Suprapubic skin (tissue), 4 donors: ENCODE results near the gene SUMF1.

ENCODE experiments used
- POLR2A ChIP-seq, 2 donors: fragments of 450-650 bp; IDR thresholded peaks; one replicate each; pipeline ENCODE4 v1.6.1; 2017; ENCODE audit warnings: antibody characterized with exemption in 2 of 2, mild to moderate bottlenecking in 2 of 2, moderate library complexity in 2 of 2
- POLR2AphosphoS5 ChIP-seq, 3 donors: sonication (generic); formaldehyde crosslinking; IDR thresholded peaks; one replicate each; pipeline ENCODE4 v1.6.1; 2017; ENCODE audit warnings: antibody characterized with exemption in 3 of 3
- TF ChIP-seq, protein P1 (sequence below), 2 donors: fragments of 200-600 bp in 1 of 2; fragments of 450-650 bp in 1 of 2; sonication (generic) in 1 of 2; IDR thresholded peaks; one replicate each; pipeline ENCODE4 v1.5.1; 2016 to 2019; ENCODE audit warnings: antibody characterized with exemption in 2 of 2, mild to moderate bottlenecking in 1 of 2, moderate library complexity in 1 of 2

DNA sequence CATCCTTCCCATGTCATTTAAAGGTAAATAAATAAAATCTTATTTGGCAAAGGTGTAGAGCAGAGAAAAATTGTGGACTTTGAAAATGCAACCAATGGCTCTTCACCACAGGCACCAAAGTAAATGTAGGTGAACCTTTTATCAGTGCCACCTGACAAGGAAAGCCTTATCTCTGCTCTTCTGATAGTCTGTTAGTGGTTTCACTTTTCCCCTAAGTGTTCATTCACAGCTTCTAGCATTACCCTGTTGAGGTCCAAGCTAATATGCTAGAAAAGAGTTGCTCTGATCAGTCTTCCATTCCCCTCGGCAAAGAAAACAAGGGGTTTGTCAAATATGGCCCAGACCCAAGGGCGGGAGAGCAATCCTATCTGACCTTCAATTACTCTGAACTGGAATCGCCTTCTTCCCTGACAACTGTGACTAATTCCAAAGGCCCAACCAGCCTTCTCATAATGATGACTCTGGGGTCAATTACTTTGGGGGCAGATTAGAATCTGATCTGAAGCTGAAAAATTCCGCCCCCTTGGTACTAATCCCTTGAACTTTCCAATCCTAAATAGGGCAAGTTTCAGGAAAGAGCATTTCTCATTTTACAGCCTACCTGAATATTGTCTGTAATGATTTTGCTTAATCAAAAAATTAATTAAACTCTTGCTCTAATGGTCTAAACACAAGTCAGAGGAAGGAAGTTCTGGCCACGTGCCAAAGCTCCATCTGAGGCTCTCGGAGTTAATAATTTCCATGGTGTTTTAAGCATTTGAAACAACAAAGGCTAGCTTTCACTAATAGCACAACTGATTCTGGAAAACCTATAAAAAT is 111.5 kb downstream of the SUMF1 start:
- TF ChIP-seq POLR2A (IDR thresholded peaks at IDR 0.05) (no peak), POLR2AphosphoS5 (IDR thresholded peaks at IDR 0.05) (no peak)
- TF ChIP-seq, protein P1, sequence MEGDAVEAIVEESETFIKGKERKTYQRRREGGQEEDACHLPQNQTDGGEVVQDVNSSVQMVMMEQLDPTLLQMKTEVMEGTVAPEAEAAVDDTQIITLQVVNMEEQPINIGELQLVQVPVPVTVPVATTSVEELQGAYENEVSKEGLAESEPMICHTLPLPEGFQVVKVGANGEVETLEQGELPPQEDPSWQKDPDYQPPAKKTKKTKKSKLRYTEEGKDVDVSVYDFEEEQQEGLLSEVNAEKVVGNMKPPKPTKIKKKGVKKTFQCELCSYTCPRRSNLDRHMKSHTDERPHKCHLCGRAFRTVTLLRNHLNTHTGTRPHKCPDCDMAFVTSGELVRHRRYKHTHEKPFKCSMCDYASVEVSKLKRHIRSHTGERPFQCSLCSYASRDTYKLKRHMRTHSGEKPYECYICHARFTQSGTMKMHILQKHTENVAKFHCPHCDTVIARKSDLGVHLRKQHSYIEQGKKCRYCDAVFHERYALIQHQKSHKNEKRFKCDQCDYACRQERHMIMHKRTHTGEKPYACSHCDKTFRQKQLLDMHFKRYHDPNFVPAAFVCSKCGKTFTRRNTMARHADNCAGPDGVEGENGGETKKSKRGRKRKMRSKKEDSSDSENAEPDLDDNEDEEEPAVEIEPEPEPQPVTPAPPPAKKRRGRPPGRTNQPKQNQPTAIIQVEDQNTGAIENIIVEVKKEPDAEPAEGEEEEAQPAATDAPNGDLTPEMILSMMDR (IDR thresholded peaks at IDR 0.05), result no peak
